HuH-7 (cell line): ENCODE results near the gene DCAF15.

ENCODE experiments used
- DNase-seq: peaks from one replicate; pipeline ENCODE4 v3.0.0; 2011; ENCODE audit warnings: low spot score

Gene DCAF15

DNA sequence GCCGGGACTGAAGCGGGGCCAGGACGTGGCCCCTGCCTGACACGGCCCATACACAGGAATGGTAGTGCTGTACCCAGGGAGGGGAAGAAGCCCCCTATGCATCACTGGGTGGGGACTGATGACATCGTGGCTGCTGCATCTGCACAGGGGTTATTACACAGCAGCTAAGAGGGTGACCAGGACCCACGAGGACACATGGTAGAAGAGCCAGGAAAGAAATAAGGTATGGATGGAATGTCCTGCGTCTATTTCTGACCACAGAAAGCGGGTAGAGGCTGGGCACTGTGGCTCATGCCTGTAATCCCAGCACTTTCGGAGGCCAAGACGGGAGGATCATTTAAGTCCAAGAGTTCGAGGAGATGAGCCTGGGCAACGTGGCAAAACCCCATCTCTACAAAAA, 24.1 kb downstream of the DCAF15 start:
- DNase-seq = no peak

DNA sequence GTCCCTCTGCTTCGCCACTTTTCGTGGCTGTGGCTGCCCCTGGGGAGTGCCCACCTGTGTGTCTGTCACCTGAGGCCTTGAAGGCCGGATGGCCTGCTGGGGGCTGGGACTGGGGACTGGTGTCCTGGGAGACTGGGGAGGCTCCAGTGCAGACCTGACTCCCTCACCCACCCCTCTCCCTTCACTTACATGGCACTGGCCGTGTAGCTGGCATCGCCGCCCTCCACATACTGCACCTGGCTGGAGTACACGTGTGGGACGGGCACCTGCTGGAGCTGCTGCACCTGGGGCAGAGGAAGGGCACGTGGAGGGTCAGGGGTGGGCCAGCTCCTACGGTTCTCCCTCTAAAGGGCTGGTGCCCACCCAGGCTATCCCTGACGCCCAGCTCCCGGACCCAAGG, 25.5 kb downstream of the DCAF15 start:
- DNase-seq = no peak

DNA sequence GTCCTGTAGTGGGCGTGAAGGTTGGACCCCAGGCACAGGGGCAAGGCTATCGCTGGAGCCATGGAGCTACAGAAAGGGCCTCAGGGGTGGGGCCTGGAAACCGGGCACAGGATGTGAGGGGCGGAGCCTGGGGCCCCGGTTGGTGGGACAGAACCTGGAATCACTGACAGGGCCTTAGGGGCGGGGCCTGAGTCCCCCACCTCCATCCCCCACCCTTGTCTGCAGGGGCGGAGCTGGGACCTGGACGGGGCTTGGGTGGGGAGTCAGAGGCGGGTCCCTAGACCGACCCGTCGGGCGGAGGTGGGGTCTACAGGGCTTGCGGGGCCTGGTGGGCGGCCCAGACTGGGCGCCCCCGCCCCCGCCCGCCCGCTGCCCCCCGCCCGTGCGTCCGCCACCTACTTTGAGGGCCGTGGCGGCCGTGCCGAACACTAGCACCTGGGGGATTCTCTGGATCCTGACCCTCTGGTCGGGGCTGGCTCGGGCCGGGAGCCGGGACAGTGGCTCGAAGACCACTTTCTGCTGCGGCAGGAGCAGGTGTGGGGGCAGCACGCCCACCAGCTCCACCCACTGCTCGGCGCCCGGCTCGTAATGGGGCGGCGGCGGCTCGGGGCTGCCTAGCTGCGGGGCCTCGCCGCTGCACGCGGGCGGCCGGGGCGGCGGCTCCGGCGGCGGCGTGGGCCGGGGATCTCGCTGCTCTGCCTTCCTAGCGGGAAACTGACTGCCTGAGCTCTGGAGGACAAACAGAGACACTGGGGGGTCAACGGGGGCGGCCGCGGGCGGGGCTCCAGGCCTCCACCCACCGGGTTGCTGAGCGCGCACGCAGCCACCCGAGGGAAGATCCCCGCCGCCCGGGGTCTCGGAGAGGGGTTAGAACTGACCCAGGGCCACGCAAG, 26.3 kb downstream of the DCAF15 start:
- DNase-seq = no peak

DNA sequence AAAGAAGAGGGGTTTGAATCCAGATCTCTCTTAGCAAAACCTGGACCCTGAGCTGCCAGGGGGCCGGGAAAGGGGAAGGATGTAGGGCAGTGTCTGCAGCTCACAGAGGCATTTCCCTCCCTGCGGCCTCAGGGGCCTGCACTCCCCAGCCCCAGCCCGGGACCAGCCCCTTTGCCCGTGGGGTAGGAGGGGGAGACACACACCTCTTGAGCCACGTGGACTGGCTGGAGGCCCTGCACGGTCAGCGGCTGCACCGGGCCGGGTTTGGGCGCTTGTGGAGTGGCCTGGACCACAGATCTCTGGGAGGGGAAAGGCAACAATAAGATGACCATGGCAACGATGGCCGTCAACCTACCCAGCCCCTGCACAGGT, 26.9 kb downstream of the DCAF15 start:
- DNase-seq = no peak

DNA sequence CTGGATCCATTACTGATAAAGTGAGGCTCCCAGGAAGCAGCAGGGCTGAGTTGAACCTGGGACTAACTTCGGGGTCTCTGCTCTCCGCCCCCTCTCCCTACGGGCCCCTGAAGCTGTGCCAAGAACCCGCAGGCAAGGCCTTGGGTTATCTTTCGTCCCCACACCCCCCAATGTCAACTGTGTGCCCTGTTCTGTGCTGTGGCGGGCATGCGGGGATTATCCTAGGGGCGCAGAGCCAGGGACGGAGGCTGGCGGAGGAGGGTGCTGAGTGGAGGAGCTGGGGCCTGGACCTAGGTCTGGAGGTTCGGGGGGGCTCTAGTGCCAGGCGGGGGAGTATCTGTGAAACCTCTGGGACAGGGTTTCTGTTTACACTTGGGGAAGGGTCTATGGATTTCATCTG, 27.4 kb downstream of the DCAF15 start:
- no peak for DNase-seq

DNA sequence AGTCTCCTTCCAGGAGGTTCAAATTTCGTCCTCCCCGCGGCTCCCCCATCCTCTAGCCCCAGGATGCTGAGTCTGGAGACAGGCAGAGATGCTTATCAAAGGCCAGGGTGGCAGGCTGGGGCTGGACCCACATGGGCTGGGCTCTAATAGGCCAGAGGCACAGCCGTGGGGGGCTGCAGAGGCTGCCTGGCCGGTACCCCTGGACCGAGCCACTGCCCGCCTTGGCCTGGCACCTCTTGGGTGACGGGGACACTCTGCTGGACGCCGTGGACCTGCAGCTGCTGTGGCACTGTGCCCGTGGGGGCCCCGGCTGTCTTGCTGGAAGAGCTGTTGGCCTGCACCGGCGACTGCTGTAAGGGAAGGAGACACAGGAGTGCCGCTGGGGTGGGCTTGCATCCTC, 28.0 kb downstream of the DCAF15 start:
- DNase-seq = no peak

DNA sequence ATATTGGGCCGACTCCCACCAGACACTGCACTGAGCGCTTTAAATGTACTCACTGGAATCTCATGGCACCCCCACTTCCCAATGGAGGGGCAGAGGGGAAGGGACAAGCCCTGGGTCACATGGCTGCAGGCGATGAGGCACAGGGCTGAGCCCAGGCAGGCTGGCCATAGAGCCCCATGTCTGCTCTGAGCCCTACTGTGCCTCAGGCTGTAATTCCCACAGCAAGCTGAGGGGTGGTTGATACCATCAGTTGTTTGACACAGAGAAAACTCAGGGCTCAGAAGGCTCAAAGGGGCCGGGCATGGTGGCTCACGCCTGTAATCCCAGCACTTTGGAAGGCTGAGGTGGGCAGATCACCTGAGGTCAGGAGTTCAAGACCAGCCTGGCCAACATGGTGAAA, 28.7 kb downstream of the DCAF15 start:
- no peak for DNase-seq

DNA sequence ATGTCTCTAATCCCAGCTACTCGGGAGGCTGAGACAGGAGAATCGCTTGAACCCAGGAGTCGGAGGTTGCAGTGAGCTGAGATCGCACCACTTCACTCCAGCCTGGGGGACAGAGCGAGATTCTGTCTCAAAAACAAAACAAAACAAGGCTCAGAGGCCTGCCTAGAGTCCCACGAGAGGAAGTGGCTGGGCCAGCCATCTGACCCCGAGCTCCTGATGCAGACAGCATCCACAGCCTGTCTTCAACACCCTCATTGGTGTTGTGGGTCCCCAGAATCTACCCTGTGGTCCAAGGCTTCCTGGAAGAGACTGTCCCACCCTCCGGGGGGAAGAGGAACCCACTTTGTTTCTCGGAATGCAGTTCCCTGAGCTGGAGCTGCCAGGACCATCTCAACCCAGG, 29.2 kb downstream of the DCAF15 start:
- no peak for DNase-seq

DNA sequence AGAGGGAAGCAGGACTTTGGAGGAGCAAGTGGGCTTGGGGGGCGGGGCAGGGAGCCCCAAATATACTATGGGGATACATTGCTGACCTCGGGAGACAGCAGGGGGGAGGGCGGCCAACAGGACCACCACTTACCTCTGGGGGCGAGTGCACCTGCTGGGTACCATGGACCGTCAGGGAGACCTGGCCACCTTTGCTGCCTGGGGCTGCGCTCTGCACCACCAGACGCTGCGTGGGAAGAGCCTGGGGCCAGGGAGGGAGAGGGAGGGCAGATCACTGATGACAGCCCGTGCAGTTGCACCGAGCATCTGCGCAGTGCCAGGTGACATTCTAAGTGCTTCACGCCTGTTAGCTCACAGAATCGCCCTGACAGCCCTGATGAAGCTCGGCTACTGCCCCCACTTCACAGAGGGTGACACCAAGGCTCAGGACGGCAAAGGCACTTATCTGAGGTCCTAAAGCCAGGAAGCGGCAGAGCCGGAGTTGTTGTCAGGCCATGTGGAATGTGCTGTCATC, 29.7 kb downstream of the DCAF15 start:
- DNase-seq = no peak

DNA sequence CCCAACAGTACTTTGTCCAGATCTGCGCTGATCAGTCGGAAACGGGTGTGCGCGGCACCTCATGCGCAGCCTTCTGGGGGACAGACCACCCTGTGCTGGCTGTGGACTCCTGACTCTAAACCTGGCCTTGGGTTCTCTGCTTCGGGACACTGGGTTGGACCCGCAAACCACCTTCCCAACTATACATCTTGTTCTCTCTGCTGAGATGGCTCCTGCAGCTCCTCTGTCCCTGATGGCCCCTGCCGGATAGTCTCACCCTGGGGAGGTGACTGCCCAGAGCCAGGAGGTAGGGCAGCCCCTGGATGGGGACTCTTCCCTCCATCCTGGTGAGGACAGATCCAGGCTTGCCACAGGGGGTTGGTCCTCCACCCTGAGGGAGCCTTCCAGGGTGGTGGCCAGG, 30.5 kb downstream of the DCAF15 start:
- no peak for DNase-seq

DNA sequence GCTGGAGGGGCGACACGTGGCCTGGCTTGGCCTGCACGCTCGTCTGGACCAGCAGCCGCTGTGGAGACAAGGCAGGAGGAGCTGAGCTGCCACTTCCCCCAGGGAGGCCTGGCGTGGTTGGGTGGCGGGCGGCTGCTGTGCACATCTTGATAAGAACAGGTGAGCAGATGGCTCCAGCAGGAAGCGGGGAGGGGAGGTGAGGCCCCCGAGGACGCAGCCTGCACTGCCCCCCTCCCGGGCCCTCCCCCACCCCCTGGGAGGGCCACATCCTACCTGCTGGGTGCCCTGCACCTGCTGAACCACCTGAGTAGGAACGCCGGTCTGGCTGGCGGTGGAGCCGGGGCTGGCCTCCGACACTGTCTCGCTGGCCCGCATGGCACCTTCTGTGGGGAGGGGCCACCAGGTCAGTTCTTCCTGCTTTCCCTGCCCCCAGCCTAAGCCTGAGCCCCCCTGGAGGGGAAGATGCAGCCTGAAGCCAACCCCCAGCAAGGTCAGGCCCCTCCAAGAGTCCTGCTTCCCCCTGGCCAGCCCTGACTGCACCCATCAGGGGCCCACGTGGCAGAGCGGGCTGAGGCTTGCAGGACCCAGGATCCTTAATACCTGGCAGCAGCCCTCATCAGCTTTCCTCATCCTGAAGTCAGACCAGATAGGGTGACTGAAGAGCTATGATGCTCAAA, 31.0 kb downstream of the DCAF15 start:
- DNase-seq = no peak

DNA sequence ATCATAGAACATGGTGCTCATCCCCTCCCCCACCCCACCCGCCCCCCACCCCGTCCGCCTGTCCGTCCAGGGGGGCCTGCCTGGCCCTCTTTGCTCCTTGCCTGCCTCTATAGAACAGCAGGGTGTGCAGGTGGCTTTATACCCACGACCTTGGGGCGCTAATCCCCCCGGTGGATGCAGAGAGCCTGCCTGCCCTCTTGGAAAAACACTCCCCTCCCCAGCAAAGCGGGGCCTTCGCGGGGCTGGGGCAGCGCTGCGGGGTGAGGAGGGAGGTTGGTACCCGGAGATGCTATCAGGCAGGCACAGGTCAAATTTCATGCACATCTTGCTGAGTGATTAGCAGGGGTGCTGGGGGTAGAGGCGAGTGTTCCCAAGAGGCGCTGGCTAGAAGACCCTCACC, 31.9 kb downstream of the DCAF15 start:
- DNase-seq = no peak

DNA sequence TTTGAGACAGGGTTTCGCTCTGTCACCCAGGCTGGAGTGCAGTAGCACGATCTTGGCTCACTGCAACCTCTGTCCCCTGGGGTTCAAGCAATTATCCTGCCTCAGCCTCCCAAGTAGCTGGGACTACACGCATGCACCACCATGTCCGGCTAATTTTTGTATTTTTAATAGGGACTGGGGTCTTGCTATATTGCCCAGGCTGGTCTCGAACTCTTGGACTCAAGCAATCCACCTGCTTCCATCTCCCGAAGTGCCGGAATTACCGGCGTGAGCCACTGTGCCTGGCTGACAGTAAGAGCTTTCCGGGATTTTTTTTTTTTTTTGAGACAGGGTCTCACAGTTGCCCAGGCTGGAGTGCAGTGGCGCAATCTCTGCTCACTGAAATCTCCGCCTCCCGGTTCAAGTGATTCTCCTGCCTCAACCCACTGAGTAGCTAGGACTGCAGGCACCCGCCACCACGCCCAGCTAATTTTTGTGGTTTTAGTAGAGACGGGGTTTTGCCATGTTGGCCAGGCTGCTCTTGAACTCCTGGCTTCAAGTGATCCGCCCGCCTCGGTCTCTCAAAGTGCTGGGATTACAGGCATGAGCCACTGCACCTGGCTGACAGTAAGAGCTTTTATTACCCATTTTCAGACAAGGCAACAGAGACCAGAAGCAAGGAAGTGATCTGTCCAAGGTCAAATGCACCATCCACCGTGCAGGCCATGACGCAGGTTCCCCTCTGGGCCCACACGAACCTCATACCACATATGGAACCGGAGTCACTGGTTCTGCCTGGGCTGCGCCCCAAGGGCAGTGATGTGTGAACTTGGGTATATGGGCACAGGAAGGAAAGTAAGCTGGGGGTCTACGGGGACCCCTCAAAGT, 32.8 kb downstream of the DCAF15 start:
- no peak for DNase-seq

DNA sequence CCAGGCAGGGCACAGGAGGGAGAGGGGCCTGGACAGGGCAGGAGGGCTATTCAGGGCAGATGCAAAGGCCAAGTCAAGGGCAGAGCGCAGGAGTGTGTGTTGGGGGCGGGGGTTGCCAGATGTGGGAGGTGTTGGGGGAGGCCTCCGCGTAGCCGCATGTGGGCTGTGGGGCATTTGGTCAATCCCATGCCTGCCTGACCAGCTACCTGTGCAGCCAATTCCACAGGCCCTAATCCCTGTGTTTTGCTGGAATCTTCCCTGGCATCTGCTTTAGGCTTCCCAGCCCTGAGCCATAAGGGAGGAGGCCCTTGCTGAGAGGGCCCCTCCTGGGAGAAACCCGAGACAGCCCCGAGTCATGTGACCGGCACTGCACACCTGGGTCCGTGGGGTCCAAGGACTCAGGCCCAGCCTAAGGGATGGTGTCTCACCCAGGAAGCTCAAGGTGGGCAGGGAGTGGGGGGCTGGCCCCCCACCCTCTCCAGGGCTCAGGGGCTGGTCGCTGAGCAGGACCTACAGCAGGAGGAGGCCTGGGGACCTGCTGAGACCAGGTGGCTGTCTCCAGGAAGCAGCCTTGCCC, 33.5 kb downstream of the DCAF15 start:
- no peak for DNase-seq

DNA sequence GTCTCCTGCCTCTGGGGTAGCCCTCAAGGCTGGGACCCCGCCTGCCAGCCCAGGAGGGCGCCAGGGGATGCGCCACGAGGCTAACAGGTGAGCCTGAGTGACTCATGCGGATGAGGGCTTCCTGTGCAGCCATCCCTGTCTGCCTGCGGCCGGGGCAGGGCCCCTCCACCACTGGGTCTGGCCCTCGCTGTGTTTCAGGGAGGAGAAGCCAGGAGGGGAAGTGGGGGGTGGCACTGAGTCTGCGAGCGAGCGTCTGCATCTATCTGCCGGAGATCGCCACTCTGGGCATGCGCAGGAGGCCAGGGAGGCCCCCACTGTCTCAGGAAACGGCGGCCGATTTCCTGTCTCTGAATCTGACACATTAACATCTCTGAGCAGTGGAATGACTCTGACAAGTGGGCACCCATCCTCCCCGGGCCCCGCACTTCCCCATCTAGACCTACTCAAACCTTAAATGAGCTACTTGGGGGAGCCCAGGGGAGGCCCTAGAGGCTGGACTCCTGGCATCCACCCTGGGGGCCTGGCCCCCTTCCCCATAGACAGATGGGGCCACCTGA, 34.1 kb downstream of the DCAF15 start:
- DNase-seq = no peak

DNA sequence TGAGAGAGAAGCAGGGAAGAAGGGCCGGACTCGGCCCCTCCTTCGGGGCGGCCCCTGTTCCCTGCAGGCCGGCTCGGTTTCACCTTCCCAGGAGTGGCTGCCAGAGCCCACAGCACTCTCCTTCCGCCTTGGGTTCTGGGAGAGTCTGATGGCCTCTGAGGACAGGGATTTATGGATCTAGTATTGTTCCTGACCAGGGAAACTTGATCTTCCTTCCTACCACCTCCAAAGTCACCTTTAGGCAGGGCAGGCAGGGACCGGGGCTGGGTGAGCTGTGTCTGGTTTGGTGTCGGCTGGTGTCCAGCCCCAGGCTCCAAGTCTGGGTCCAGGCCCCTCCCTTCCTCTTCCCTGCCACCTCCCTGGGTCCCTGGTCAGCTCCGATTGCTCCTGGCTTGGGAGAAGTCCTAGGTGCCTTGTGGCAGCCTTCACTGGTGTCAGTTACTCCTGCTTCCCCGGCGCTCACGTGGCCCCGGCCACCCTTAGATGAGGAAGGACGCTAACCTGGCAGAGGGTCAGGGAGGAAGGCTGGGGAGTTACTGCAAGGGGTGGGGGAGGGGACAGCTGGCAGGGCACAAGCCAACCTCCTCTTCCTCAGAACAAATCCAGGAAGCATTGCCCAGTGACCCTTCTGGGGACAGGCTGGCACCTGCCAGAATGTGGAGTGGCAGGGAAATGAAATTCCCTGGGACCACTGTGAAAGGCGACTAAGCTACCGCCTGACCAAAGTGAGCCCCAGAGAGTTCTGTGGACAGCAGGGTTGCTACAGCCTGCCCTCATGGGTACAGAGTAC, 35.0 kb downstream of the DCAF15 start:
- no peak for DNase-seq

DNA sequence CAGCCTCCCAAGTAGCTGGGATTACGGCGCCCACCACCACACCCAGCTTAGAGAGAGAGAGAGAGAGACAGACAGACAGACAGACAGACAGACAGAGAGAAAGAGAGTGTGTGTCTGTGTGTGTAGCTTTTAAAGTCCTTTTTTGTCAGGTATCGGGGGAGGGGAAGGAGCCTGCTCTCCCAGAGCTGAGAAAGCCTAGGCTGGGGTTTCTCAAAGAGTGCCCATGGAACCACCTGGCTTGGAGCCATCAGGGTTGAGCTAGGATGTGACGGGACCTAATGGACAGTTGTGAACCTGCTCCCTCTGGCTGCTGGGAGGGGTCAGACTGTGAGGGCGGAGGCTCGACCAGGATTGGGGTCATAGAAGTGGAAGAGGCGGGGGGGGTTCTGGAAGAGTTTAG, 37.2 kb downstream of the DCAF15 start:
- no peak for DNase-seq

DNA sequence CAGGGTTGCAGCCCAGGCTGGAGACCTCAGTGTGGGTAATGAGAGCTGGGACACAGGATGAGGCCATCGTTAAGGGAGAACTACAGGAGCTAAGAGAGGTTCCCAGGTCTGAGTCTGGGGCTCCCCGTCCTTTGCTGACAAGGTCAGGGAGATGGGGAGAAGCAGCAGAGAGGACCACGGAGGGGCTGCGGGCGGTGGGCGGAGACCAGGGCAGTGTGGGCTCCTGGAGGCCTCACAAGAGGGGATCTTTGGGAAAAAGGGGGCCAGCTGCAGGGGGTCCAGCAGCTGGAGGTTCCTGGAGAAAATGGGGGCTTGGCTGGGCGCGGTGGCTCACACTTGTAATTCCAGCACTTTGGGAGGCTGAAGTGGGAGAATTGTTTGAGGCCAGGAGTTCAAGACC, 37.8 kb downstream of the DCAF15 start:
- no peak for DNase-seq

DNA sequence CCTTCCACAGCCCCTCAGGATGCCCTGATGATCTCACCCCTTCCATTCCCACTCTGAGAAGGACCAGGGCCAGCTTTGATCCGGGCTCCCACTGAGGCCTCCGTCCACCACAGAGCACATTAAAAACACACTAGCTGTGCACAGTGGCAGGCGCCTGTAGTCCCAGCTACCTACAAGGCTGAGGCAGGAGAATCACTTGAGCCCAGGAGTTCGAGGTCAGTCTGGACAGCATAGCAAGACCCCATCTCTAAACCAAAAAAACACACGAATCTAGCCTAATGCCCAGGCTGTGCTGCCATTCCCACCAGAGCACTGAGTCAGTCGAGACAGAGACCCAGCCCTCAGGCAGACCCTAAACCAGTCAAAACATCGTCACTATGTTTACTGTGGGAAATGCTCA, 39.7 kb downstream of the DCAF15 start:
- DNase-seq = no peak

DNA sequence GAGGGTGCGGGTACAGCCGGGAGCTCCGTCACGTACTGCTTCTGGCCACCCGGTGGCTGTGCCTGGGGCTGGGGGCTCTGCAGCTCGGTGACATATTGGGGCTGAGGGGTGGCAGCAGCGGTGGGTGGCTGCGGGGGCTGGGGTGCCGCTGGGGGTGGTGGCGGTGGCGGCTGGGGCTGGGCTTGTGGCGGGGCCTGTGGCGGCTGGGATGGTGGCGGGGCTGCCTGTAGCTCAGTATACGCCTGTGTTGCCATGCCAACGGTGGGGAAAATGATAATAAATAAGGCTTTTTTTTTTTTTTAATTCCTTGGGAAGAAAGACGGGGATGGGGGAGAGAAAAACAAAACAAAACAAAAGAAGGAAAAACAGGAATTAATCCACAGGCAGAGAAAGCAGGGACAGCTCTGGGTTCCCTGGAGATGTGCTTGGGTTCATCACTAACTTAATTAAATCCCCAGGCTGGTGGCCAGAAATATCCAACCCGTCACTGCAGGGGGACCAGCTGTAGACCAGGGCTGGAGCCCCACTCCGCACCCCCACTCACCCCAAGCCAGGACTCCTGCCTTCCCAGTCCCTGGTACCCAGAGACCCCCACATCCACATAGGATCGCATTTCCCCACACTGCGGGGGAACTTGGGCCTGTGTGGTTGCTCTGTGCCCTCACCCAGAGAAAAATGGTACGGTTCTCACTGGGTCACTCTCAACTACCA, 41.4 kb downstream of the DCAF15 start:
- no peak for DNase-seq
